Left lung (tissue), 10 donors: ENCODE results near the gene CINP. TPM values are rescaled to one million over a fixed set of nuclear protein-coding genes. Genes with fewer than 3 reads are reported as not detected.
A peak's percentile ranks its signal among the peaks of the same experiment; 100 is the strongest.

ENCODE experiments used
- ATAC-seq: fragments of 200-7000 bp; cut with Tn5 transposase; one replicate; pipeline ENCODE4 v1.9.1; 2020; ENCODE audit warnings: moderate library complexity
- DNase-seq, 4 donors: peaks; one replicate each; pipeline ENCODE4 v3.0.0-alpha.2; 2013 to 2020
- H3K27ac ChIP-seq, 2 donors: fragments of 200-600 bp; sonication (generic) in 1 of 2; one replicate each; pipeline versions ENCODE4 v1.5.0 to v1.8.0; 2020 to 2021
- H3K27me3 ChIP-seq, 2 donors: fragments of 200-600 bp; sonication (generic) in 1 of 2; one replicate each; pipeline versions ENCODE4 v1.5.0 to v1.8.0; 2020 to 2021
- H3K36me3 ChIP-seq, 2 donors: fragments of 200-600 bp; sonication (generic) in 1 of 2; one replicate each; pipeline versions ENCODE4 v1.5.0 to v1.8.0; 2020 to 2021
- H3K4me1 ChIP-seq, 2 donors: fragments of 200-600 bp; one replicate each; pipeline ENCODE4 v1.8.0; 2021
- H3K4me3 ChIP-seq, 2 donors: fragments of 200-600 bp; sonication (generic) in 1 of 2; one replicate each; pipeline versions ENCODE4 v1.5.0 to v1.8.0; 2020 to 2021; ENCODE audit warnings: mild to moderate bottlenecking in 1 of 2
- H3K9me3 ChIP-seq, 2 donors: fragments of 200-600 bp; sonication (generic) in 1 of 2; one replicate each; pipeline versions ENCODE4 v1.5.0 to v1.8.0; 2020 to 2021
- CTCF ChIP-seq, 2 donors: fragments of 200-600 bp; sonication (generic) in 1 of 2; IDR thresholded peaks; one replicate each; pipeline versions ENCODE4 v1.5.0 to v1.8.0; 2021; ENCODE audit warnings: antibody characterized with exemption in 2 of 2
- intact Hi-C, 2 donors: fragments of 100-400 bp; cut with DNase I; formaldehyde crosslinking; loops; one replicate each; pipeline versions ENCODE4 v1.11.2 to v1.14.2; 2022
- polyA plus RNA-seq, 6 donors: library from polyadenylated mRNA; unstranded; fragments of 120-200 nt; gene quantifications; one replicate each; pipeline ENCODE4 v1.2.1, GENCODE V29; 2013; ENCODE audit not compliant: insufficient read length in 6 of 6
- total RNA-seq, 2 donors: library from RNA; stranded (reverse); fragmentation: NEBNext Ultra II Directional; extraction: Animal tissue kit (Norgen Biotek cat#: 25700); gene quantifications; one replicate each; pipeline ENCODE4 v1.2.1, GENCODE V29; 2021
- donor health status: DM: no; HTN: yes; CAD: no.
- donor health status: DM: no; HTN: no; CAD: no.

The CINP gene
- total and polyA plus RNA-seq, 8 donors = 32.1 to 39.1 (median 36.6) TPM

- intact Hi-C loops = no loop called here
- H3K36me3 ChIP-seq = peaks cover 0 to 29% of the 10 kb centered on the region in 2 donors
- ATAC-seq = peak; percentile 73
Measured at GRCh38 chr14:102374264-102374663, 11.6 kb upstream of the CINP start.

GRCh38 chr14:102373110-102373509, 10.4 kb upstream of the CINP start:
- peaks cover 0 to 18% of the 10 kb centered on the region in 2 donors for H3K36me3 ChIP-seq
- H3K9me3 ChIP-seq = no peaks in the 10 kb centered on the region
- DNase-seq (no peak), ATAC-seq (no peak)
- no peak overlapping the region for H3K27ac ChIP-seq
- peaks cover 0 to 29% of the 10 kb centered on the region in 2 donors for H3K4me1 ChIP-seq
- no peaks in the 10 kb centered on the region for H3K27me3 ChIP-seq
- intact Hi-C loops = no loop called here
- H3K4me3 ChIP-seq = no peak overlapping the region
- TF ChIP-seq CTCF (IDR thresholded peaks at IDR 0.05) = no peak

More at GRCh38 chr14:102374264-102374663, 11.6 kb upstream of the CINP start:
- Histone ChIP-seq H3K27ac (no peak overlapping the region), H3K4me1 (peaks cover 0 to 26% of the 10 kb centered on the region in 2 donors), H3K27me3 (no peaks in the 10 kb centered on the region), H3K4me3 (no peak overlapping the region), H3K9me3 (no peaks in the 10 kb centered on the region)
- DNase-seq = no peak
- no peak for TF ChIP-seq CTCF (IDR thresholded peaks at IDR 0.05)

- H3K4me3 ChIP-seq = peak overlapping the region in 1 of 2 donors; percentile 19
- peaks cover 0 to 29% of the 10 kb centered on the region in 2 donors for H3K4me1 ChIP-seq
- TF ChIP-seq CTCF (IDR thresholded peaks at IDR 0.05) = no peak
- intact Hi-C loops = no loop called here
- no peaks in the 10 kb centered on the region for H3K27me3 ChIP-seq
- peaks cover 0 to under 1% of the 10 kb centered on the region in 2 donors for H3K36me3 ChIP-seq
- DNase-seq (no peak), ATAC-seq (no peak)
- H3K27ac ChIP-seq = peak overlapping the region in 1 of 2 donors; percentile 91
- H3K9me3 ChIP-seq = no peaks in the 10 kb centered on the region
Measured at GRCh38 chr14:102371361-102371760, 8.7 kb upstream of the CINP start.

GRCh38 chr14:102370305-102370809, 7.7 kb upstream of the CINP start:
- no peak for TF ChIP-seq CTCF (IDR thresholded peaks at IDR 0.05)
- H3K27me3 ChIP-seq = no peaks in the 10 kb centered on the region
- H3K36me3 ChIP-seq = no peaks in the 10 kb centered on the region
- H3K4me3 ChIP-seq = peak overlapping the region in 1 of 2 donors; percentile 19
- H3K27ac ChIP-seq = peak overlapping the region; percentile 27 to 91
- H3K9me3 ChIP-seq = no peaks in the 10 kb centered on the region
- intact Hi-C loops = no loop called here
- peak in 1 of 4 donors; percentile 36 for DNase-seq
- peaks cover 0 to 29% of the 10 kb centered on the region in 2 donors for H3K4me1 ChIP-seq
- peak; percentile 80 for ATAC-seq

GRCh38 chr14:102363182-102363943, 673 bp upstream of the CINP start:
- TF ChIP-seq CTCF (IDR thresholded peaks at IDR 0.05) = no peak
- intact Hi-C loops = no loop called here

More at GRCh38 chr14:102363182-102363943, 673 bp upstream of the CINP start:
- Histone ChIP-seq H3K4me3 (peak overlapping the region; percentile 88 to 95), H3K4me1 (peaks cover 18 to 30% of the 10 kb centered on the region in 2 donors), H3K27me3 (no peaks in the 10 kb centered on the region), H3K36me3 (peaks cover 0 to 10% of the 10 kb centered on the region in 2 donors), H3K9me3 (no peaks in the 10 kb centered on the region), H3K27ac (peak overlapping the region; percentile 84 to 96)
- DNase-seq (peak in 3 of 4 donors; percentile 33 to 40 (median 40)), ATAC-seq (peak; percentile 36)
